GM12878 (cell line): ENCODE results near the gene COPZ2. TPM values are rescaled to one million over a fixed set of nuclear protein-coding genes. Genes with fewer than 3 reads are reported as not detected.
A peak's percentile ranks its signal among the peaks of the same experiment; 100 is the strongest.

Experiments used
- BCL11A ChIP-seq: IDR thresholded peaks from 2 replicates; pipeline ENCODE4 v1.6.1; 2011; ENCODE audit warnings: low read depth, low read length
- IKZF2 ChIP-seq, 2 experiments: fragments of 450-650 bp; IDR thresholded peaks; 2 replicates each; pipeline ENCODE4 v1.6.1; 2017; ENCODE audit warnings: mild to moderate bottlenecking in 2 of 2, moderate library complexity in 2 of 2
- KAT2A ChIP-seq: conservative IDR thresholded peaks from 2 replicates; pipeline ENCODE4 v1.6.1; 2011; ENCODE audit warnings: low read depth, low read length; ENCODE audit not compliant: control insufficient read depth
- KDM1A ChIP-seq: fragments of 200-600 bp; sonication (generic); IDR thresholded peaks from 2 replicates; pipeline ENCODE4 v1.6.1; 2016; ENCODE audit warnings: borderline replicate concordance
- SIN3A ChIP-seq: IDR thresholded peaks from 2 replicates; pipeline ENCODE4 v1.6.1; 2012; ENCODE audit warnings: low read depth, low read length, improper control_type of control experiment
- polyA plus RNA-seq, 11 experiments: library from polyadenylated mRNA; depleted of rRNA in 4 of 11; unstranded in 6 of 11; stranded (reverse) in 5 of 11; fragments of >200 nt; fragmentation: Nextera tagmentation in 4 of 11; fragmentation: Illumina TruSeq in 1 of 11; extraction: Ambion mirVana in 4 of 11; extraction: Trizol in 1 of 11; gene quantifications; 1 replicate in 1 of 11; 2 replicates in 10 of 11; pipeline versions ENCODE4 v1.2.1 to v1.2.3, GENCODE V29; 2011 to 2016; ENCODE audit warnings: inconsistent platforms in 2 of 11, missing spikeins in 2 of 11, low read depth in 1 of 11
- total RNA-seq, 4 experiments: library from RNA; depleted of rRNA in 3 of 4; stranded (reverse); fragments of >200 nt in 3 of 4; fragmentation: Illumina TruSeq in 1 of 4; extraction: Trizol in 1 of 4; gene quantifications; 2 replicates each; pipeline versions ENCODE4 v1.2.1 to v1.2.3, GENCODE V29; 2013 to 2021
- TF ChIP-seq, protein P1 (sequence below): fragments of 150-350 bp; IDR thresholded peaks from 2 replicates; pipeline ENCODE4 v1.6.1; 2016; ENCODE audit warnings: low read depth, low read length
- TF ChIP-seq, protein P2 (sequence below): fragments of 150-350 bp; IDR thresholded peaks from 2 replicates; pipeline ENCODE4 v1.6.1; 2014; ENCODE audit warnings: mild to moderate bottlenecking, low read depth, low read length
- TF ChIP-seq, protein P3 (sequence below): fragments of 450-650 bp; IDR thresholded peaks from 2 replicates; pipeline ENCODE4 v1.6.1; 2016; ENCODE audit warnings: mild to moderate bottlenecking

COPZ2 gene
- total and polyA plus RNA-seq, 10 of the 15 experiments (the other 5 are each of a cell fraction or from before 2014, with no cell fraction given) = 0.20 to 4.3 (median 2.6) TPM

DNA sequence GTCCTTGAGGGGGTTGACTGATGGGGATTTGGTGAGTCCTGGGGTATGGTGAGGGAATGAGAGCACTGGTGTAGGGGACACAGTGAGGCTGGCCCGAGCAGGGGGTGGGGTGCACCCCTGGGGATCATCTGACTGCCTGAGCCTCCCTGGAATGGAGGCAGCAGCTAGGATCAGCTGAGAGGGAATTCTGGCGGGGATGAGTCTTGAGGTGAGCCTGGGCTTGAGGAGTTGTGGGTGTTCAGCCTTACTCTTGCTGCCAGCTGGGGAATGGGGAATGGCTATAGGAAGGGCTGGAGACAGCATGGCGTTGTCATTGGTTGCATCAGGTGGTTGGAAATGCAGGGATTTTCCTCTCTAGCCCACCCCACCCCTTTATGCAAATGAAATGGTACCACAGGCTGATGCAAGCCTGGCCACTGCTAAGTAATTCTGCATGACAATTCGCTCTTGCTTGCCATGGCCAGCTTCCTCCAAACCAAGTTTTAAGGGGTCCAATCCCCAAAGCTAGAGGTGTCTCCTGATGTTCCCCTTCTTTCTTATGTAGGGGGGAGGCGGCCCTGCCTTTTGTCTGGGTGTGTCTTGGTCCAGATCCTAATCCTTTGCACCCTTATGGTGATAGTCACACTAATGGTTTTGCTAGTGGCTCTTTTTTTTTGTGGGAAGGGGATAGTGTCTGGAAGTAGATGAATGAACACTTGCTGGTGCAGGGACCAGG is 18.1 kb upstream of the COPZ2 start (continued):
- TF ChIP-seq, protein P1, sequence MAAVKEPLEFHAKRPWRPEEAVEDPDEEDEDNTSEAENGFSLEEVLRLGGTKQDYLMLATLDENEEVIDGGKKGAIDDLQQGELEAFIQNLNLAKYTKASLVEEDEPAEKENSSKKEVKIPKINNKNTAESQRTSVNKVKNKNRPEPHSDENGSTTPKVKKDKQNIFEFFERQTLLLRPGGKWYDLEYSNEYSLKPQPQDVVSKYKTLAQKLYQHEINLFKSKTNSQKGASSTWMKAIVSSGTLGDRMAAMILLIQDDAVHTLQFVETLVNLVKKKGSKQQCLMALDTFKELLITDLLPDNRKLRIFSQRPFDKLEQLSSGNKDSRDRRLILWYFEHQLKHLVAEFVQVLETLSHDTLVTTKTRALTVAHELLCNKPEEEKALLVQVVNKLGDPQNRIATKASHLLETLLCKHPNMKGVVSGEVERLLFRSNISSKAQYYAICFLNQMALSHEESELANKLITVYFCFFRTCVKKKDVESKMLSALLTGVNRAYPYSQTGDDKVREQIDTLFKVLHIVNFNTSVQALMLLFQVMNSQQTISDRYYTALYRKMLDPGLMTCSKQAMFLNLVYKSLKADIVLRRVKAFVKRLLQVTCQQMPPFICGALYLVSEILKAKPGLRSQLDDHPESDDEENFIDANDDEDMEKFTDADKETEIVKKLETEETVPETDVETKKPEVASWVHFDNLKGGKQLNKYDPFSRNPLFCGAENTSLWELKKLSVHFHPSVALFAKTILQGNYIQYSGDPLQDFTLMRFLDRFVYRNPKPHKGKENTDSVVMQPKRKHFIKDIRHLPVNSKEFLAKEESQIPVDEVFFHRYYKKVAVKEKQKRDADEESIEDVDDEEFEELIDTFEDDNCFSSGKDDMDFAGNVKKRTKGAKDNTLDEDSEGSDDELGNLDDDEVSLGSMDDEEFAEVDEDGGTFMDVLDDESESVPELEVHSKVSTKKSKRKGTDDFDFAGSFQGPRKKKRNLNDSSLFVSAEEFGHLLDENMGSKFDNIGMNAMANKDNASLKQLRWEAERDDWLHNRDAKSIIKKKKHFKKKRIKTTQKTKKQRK = no peak
- TF ChIP-seq SIN3A (no peak), KDM1A (no peak), KAT2A (no peak), BCL11A (no peak), IKZF2 (IDR thresholded peaks at IDR 0.05) (peak in 1 of 2 experiments; percentile 37; a peak in 2 of 4 replicates)
- TF ChIP-seq, protein P2, sequence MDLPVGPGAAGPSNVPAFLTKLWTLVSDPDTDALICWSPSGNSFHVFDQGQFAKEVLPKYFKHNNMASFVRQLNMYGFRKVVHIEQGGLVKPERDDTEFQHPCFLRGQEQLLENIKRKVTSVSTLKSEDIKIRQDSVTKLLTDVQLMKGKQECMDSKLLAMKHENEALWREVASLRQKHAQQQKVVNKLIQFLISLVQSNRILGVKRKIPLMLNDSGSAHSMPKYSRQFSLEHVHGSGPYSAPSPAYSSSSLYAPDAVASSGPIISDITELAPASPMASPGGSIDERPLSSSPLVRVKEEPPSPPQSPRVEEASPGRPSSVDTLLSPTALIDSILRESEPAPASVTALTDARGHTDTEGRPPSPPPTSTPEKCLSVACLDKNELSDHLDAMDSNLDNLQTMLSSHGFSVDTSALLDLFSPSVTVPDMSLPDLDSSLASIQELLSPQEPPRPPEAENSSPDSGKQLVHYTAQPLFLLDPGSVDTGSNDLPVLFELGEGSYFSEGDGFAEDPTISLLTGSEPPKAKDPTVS = no peak
- TF ChIP-seq, protein P3, sequence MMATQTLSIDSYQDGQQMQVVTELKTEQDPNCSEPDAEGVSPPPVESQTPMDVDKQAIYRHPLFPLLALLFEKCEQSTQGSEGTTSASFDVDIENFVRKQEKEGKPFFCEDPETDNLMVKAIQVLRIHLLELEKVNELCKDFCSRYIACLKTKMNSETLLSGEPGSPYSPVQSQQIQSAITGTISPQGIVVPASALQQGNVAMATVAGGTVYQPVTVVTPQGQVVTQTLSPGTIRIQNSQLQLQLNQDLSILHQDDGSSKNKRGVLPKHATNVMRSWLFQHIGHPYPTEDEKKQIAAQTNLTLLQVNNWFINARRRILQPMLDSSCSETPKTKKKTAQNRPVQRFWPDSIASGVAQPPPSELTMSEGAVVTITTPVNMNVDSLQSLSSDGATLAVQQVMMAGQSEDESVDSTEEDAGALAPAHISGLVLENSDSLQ = no peak
